Measurements from ENCODE around the gene GRIP2.

GRIP2 gene

GRCh38 chr3:14481646-14482036, 58.5 kb downstream of the GRIP2 start:
- Histone ChIP-seq H2BK12ac (ENCODE audit: low read length) (no peak overlapping the region), H3K9me3 (ENCODE audit: insufficient read depth, low read depth, low read length) (peaks cover 9% of the 10 kb centered on the region), H3K27ac (ENCODE audit: low read depth, low read length) (no peak overlapping the region), H3K36me3 (ENCODE audit: control insufficient read depth in 1 of 2, insufficient read depth in 2 of 2, low read length in 2 of 2) (peaks cover 70 to 79% of the 10 kb centered on the region in 2 experiments), H3K4me3 (ENCODE audit: low read depth, low read length) (no peak overlapping the region), H3K79me2 (ENCODE audit: control insufficient read depth, insufficient read depth, low read length, poor library complexity) (no peaks in the 10 kb centered on the region), H3K23ac (ENCODE audit: low read length) (no peak overlapping the region), H4K8ac (ENCODE audit: low read depth, low read length) (no peak overlapping the region), H2AK5ac (ENCODE audit: low read length) (no peak overlapping the region), H3K9ac (ENCODE audit: low read length) (no peak overlapping the region), H3K4me2 (ENCODE audit: low read length) (no peak overlapping the region), H3K4me1 (ENCODE audit: control insufficient read depth in 1 of 2, insufficient read depth in 2 of 2, low read length in 2 of 2) (peaks cover 4 to 5% of the 10 kb centered on the region in 2 experiments), H2AFZ (ENCODE audit: insufficient read depth, low read length, poor library complexity) (no peak overlapping the region), H3K79me1 (ENCODE audit: low read length) (no peaks in the 10 kb centered on the region), H4K91ac (ENCODE audit: low read depth, low read length) (no peak overlapping the region), H3K14ac (ENCODE audit: low read length) (no peak overlapping the region), H2BK5ac (ENCODE audit: low read depth, low read length, poor library complexity) (no peak overlapping the region), H3K18ac (ENCODE audit: low read length) (no peak overlapping the region), H4K12ac (ENCODE audit: low read depth, low read length) (no peak overlapping the region), H3K4ac (ENCODE audit: low read depth, low read length) (no peak overlapping the region), H2BK120ac (ENCODE audit: insufficient read depth, low read length, poor library complexity) (no peak overlapping the region), H3K27me3 (ENCODE audit: insufficient read depth, low read length) (no peaks in the 10 kb centered on the region)
- no CpG with 5 or more reads among the region's 13 CpGs for WGBS (ENCODE audit: extremely low coverage, insufficient coverage, insufficient read length)
- DNase-seq: no peak

GRCh38 chr3:14481018-14481645, 59.0 kb downstream of the GRIP2 start:
- no peak overlapping the region for H2AK5ac ChIP-seq (ENCODE audit: low read length)
- no CpG with 5 or more reads among the region's 10 CpGs for whole genome bisulfite sequencing (ENCODE audit: extremely low coverage, insufficient coverage, insufficient read length)
- H4K91ac ChIP-seq (ENCODE audit: low read depth, low read length): no peak overlapping the region
- H3K4me2 ChIP-seq (ENCODE audit: low read length): no peak overlapping the region
- H3K27ac ChIP-seq (ENCODE audit: low read depth, low read length): no peak overlapping the region
- no peak overlapping the region for H3K14ac ChIP-seq (ENCODE audit: low read length)
- no peak overlapping the region for H3K4me3 ChIP-seq (ENCODE audit: low read depth, low read length)
- peaks cover 4 to 5% of the 10 kb centered on the region in 2 experiments for H3K4me1 ChIP-seq (ENCODE audit: control insufficient read depth in 1 of 2, insufficient read depth in 2 of 2, low read length in 2 of 2)
- H3K36me3 ChIP-seq (ENCODE audit: control insufficient read depth in 1 of 2, insufficient read depth in 2 of 2, low read length in 2 of 2): peaks cover 71 to 78% of the 10 kb centered on the region in 2 experiments
- peaks cover 9% of the 10 kb centered on the region for H3K9me3 ChIP-seq (ENCODE audit: insufficient read depth, low read depth, low read length)
- H2AFZ ChIP-seq (ENCODE audit: insufficient read depth, low read length, poor library complexity): no peak overlapping the region
- H3K23ac ChIP-seq (ENCODE audit: low read length): no peak overlapping the region
- H3K4ac ChIP-seq (ENCODE audit: low read depth, low read length): no peak overlapping the region
- H3K27me3 ChIP-seq (ENCODE audit: insufficient read depth, low read length): no peaks in the 10 kb centered on the region
- H3K79me2 ChIP-seq (ENCODE audit: control insufficient read depth, insufficient read depth, low read length, poor library complexity): no peaks in the 10 kb centered on the region
- H2BK5ac ChIP-seq (ENCODE audit: low read depth, low read length, poor library complexity): no peak overlapping the region
- H2BK12ac ChIP-seq (ENCODE audit: low read length): no peak overlapping the region
- H4K8ac ChIP-seq (ENCODE audit: low read depth, low read length): no peak overlapping the region
- H3K18ac ChIP-seq (ENCODE audit: low read length): peak overlapping the region; percentile 18
- H4K12ac ChIP-seq (ENCODE audit: low read depth, low read length): no peak overlapping the region
- H3K79me1 ChIP-seq (ENCODE audit: low read length): no peaks in the 10 kb centered on the region
- peak in 1 of 2 donors; percentile 41 for DNase-seq
- no peak overlapping the region for H2BK120ac ChIP-seq (ENCODE audit: insufficient read depth, low read length, poor library complexity)
- H3K9ac ChIP-seq (ENCODE audit: low read length): no peak overlapping the region

GRCh38 chr3:14480207-14481017, 59.7 kb downstream of the GRIP2 start:
- Histone ChIP-seq H3K79me2 (ENCODE audit: control insufficient read depth, insufficient read depth, low read length, poor library complexity) (no peaks in the 10 kb centered on the region), H3K27ac (ENCODE audit: low read depth, low read length) (no peak overlapping the region), H3K4me3 (ENCODE audit: low read depth, low read length) (no peak overlapping the region), H3K79me1 (ENCODE audit: low read length) (no peaks in the 10 kb centered on the region), H2AK5ac (ENCODE audit: low read length) (no peak overlapping the region), H3K14ac (ENCODE audit: low read length) (no peak overlapping the region), H3K27me3 (ENCODE audit: insufficient read depth, low read length) (no peaks in the 10 kb centered on the region), H2BK120ac (ENCODE audit: insufficient read depth, low read length, poor library complexity) (no peak overlapping the region), H4K12ac (ENCODE audit: low read depth, low read length) (no peak overlapping the region), H3K23ac (ENCODE audit: low read length) (no peak overlapping the region), H3K18ac (ENCODE audit: low read length) (peak overlapping the region; percentile 18), H3K36me3 (ENCODE audit: control insufficient read depth in 1 of 2, insufficient read depth in 2 of 2, low read length in 2 of 2) (peaks cover 66 to 73% of the 10 kb centered on the region in 2 experiments), H2BK12ac (ENCODE audit: low read length) (no peak overlapping the region), H2AFZ (ENCODE audit: insufficient read depth, low read length, poor library complexity) (no peak overlapping the region), H3K9me3 (ENCODE audit: insufficient read depth, low read depth, low read length) (peaks cover 9% of the 10 kb centered on the region), H4K8ac (ENCODE audit: low read depth, low read length) (no peak overlapping the region), H3K4me2 (ENCODE audit: low read length) (no peak overlapping the region), H3K4me1 (ENCODE audit: control insufficient read depth in 1 of 2, insufficient read depth in 2 of 2, low read length in 2 of 2) (peaks cover 4 to 5% of the 10 kb centered on the region in 2 experiments), H4K91ac (ENCODE audit: low read depth, low read length) (no peak overlapping the region), H2BK5ac (ENCODE audit: low read depth, low read length, poor library complexity) (no peak overlapping the region), H3K4ac (ENCODE audit: low read depth, low read length) (no peak overlapping the region), H3K9ac (ENCODE audit: low read length) (no peak overlapping the region)
- DNase-seq: peak; percentile 96 to 97
- no CpG with 5 or more reads among the region's 8 CpGs for WGBS (ENCODE audit: extremely low coverage, insufficient coverage, insufficient read length)

GRCh38 chr3:14479591-14479990, 60.6 kb downstream of the GRIP2 start:
- Histone ChIP-seq H3K9me3 (ENCODE audit: insufficient read depth, low read depth, low read length) (peaks cover 9% of the 10 kb centered on the region), H4K91ac (ENCODE audit: low read depth, low read length) (no peak overlapping the region), H3K4me2 (ENCODE audit: low read length) (no peak overlapping the region), H3K27me3 (ENCODE audit: insufficient read depth, low read length) (no peaks in the 10 kb centered on the region), H3K79me1 (ENCODE audit: low read length) (no peaks in the 10 kb centered on the region), H2BK12ac (ENCODE audit: low read length) (no peak overlapping the region), H2BK5ac (ENCODE audit: low read depth, low read length, poor library complexity) (no peak overlapping the region), H3K9ac (ENCODE audit: low read length) (no peak overlapping the region), H4K12ac (ENCODE audit: low read depth, low read length) (no peak overlapping the region), H3K4ac (ENCODE audit: low read depth, low read length) (no peak overlapping the region), H3K4me1 (ENCODE audit: control insufficient read depth in 1 of 2, insufficient read depth in 2 of 2, low read length in 2 of 2) (peaks cover 5 to 6% of the 10 kb centered on the region in 2 experiments), H3K36me3 (ENCODE audit: control insufficient read depth in 1 of 2, insufficient read depth in 2 of 2, low read length in 2 of 2) (peaks cover 67 to 73% of the 10 kb centered on the region in 2 experiments), H3K14ac (ENCODE audit: low read length) (no peak overlapping the region), H3K27ac (ENCODE audit: low read depth, low read length) (no peak overlapping the region), H3K18ac (ENCODE audit: low read length) (no peak overlapping the region), H3K4me3 (ENCODE audit: low read depth, low read length) (no peak overlapping the region), H2AK5ac (ENCODE audit: low read length) (no peak overlapping the region), H3K79me2 (ENCODE audit: control insufficient read depth, insufficient read depth, low read length, poor library complexity) (no peaks in the 10 kb centered on the region), H2BK120ac (ENCODE audit: insufficient read depth, low read length, poor library complexity) (no peak overlapping the region), H2AFZ (ENCODE audit: insufficient read depth, low read length, poor library complexity) (no peak overlapping the region), H3K23ac (ENCODE audit: low read length) (no peak overlapping the region), H4K8ac (ENCODE audit: low read depth, low read length) (no peak overlapping the region)
- no CpG with 5 or more reads among the region's 6 CpGs for WGBS (ENCODE audit: extremely low coverage, insufficient coverage, insufficient read length)
- DNase-seq: no peak
